ENCODE measurements around the gene PRM1. TPM values are rescaled to one million over a fixed set of nuclear protein-coding genes. Genes with fewer than 3 reads are reported as not detected.

PRM1 gene
- total and polyA plus RNA-seq, 2 of the 8 experiments (the other 6 are each of a cell fraction or from before 2014, with no cell fraction given) = 0.54 to 0.82 TPM

GRCh38 chr16:11252482-11252931, 28.6 kb downstream of the PRM1 start:
- H3K9ac ChIP-seq (replicated peaks in 1 of 4; ENCODE audit: extremely low read depth in 1 of 4, low read depth in 3 of 4, low read length in 3 of 4) = no peak overlapping the region
- no peak for FAIRE-seq
- no peak for DNase-seq (ENCODE audit: low read depth in 1 of 2, low spot score in 2 of 2)
- peaks cover 4% of the 10 kb centered on the region for H3K79me1 ChIP-seq (ENCODE audit: low read depth, low read length)
- H3K27ac ChIP-seq (ENCODE audit: low read depth, low read length) = no peak overlapping the region
- H2BK15ac ChIP-seq (ENCODE audit: low read length) = no peak overlapping the region
- no peak overlapping the region for H2BK120ac ChIP-seq (replicated peaks; ENCODE audit: low read depth, low read length)
- no peak overlapping the region for H3K56ac ChIP-seq (replicated peaks; ENCODE audit: insufficient read length, low read depth, low read length)
- ChIA-PET POLR2A (ENCODE audit: partially characterized antibody) (interaction anchor here (1.0 to 1.7 kb wide), 16 partner anchors 12 to 281 kb away, joined by 3 to 10 read pairs (median 4); no protein-coding TSS in a partner anchor), CTCF (ENCODE audit: partially characterized antibody) (interaction anchor here (0.6 to 1.9 kb wide), 9 partner anchors 52 to 289 kb away, joined by 3 to 7 read pairs (median 3); no protein-coding TSS in a partner anchor)
- peak overlapping the region; percentile 11 to 82; a peak in 2 of 4 replicates for H3K4me2 ChIP-seq (ENCODE audit: insufficient read depth in 1 of 2, low read depth in 2 of 2, low read length in 2 of 2)
- 89% methylated on average over 8 of the region's 8 CpGs; no CpG with 5 or more reads in 1 of the 2 experiments for WGBS, 2 experiments (ENCODE audit: extremely low coverage in 1 of 2, insufficient coverage in 1 of 2, insufficient read length in 1 of 2, insufficient replicate concordance in 2 of 2, low coverage in 1 of 2, low lambda C conversion rate in 2 of 2, missing lambda C conversion rate in 1 of 2)
- H2AFZ ChIP-seq (ENCODE audit: low read length) = no peak overlapping the region
- H2AK5ac ChIP-seq (ENCODE audit: low read depth, low read length) = no peak overlapping the region
- peaks cover 0 to 28% of the 10 kb centered on the region in 2 experiments; a peak in 2 of 4 replicates for H3K79me2 ChIP-seq (ENCODE audit: control insufficient read depth in 1 of 2, insufficient read depth in 2 of 2, low read length in 2 of 2)
- H3K14ac ChIP-seq (ENCODE audit: insufficient read length) = no peak overlapping the region
- H2BK20ac ChIP-seq (ENCODE audit: low read length) = no peak overlapping the region
- H3K27me3 ChIP-seq (replicated peaks in 1 of 4; ENCODE audit: control insufficient read depth in 3 of 4, extremely low read depth in 1 of 4, insufficient read depth in 3 of 4, low read length in 3 of 4) = no peaks in the 10 kb centered on the region; a peak in 1 of 7 replicates
- H4K91ac ChIP-seq (replicated peaks; ENCODE audit: insufficient read length, low read length) = no peak overlapping the region
- no peak for TF ChIP-seq RBBP5 (IDR thresholded peaks at IDR 0.05; ENCODE audit: borderline replicate concordance, low read depth, low read length)
- no peak for TF ChIP-seq CTBP2 (IDR thresholded peaks at IDR 0.05; ENCODE audit: borderline replicate concordance, insufficient read depth, insufficient read length, low read length)
- no peak for TF ChIP-seq POLR2AphosphoS5 (IDR thresholded peaks at IDR 0.05; ENCODE audit: low read depth, low read length)
- TF ChIP-seq TBP (IDR thresholded peaks at IDR 0.05; ENCODE audit: low read depth, low read length) = no peak
- no peak for TF ChIP-seq RXRA (IDR thresholded peaks at IDR 0.05; ENCODE audit: insufficient read depth, low read depth, low read length)
- peaks cover 11 to 22% of the 10 kb centered on the region in 2 experiments for H4K20me1 ChIP-seq (replicated peaks in 1 of 2; ENCODE audit: control insufficient read depth in 1 of 2, insufficient read depth in 2 of 2, low read length in 2 of 2)
- peaks cover 15% of the 10 kb centered on the region for H3K23me2 ChIP-seq (ENCODE audit: low read depth, low read length)
- H3K4ac ChIP-seq (replicated peaks; ENCODE audit: insufficient read length, low read depth, low read length) = no peak overlapping the region
- peaks cover 0 to 8% (median 5%) of the 10 kb centered on the region in 4 experiments; a peak in 5 of 8 replicates for H3K36me3 ChIP-seq (ENCODE audit: control insufficient read depth in 2 of 4, insufficient read depth in 4 of 4, low read length in 3 of 4)
- H4K5ac ChIP-seq (ENCODE audit: insufficient read length, low read depth, low read length) = no peak overlapping the region
- H4K8ac ChIP-seq (ENCODE audit: extremely low read depth, insufficient read depth, low read length) = no peak overlapping the region
- peaks cover 0 to 17% (median 7%) of the 10 kb centered on the region in 4 experiments; a peak in 5 of 7 replicates for H3K4me1 ChIP-seq (replicated peaks in 1 of 4; ENCODE audit: control insufficient read depth in 3 of 4, insufficient read depth in 4 of 4, low read length in 3 of 4)
- no peak overlapping the region for H3K23ac ChIP-seq (ENCODE audit: insufficient read length)
- H2BK12ac ChIP-seq (ENCODE audit: low read depth, low read length) = no peak overlapping the region
- H3K9me3 ChIP-seq (ENCODE audit: insufficient read depth in 2 of 2, low read depth in 1 of 2, low read length in 1 of 2) = no peaks in the 10 kb centered on the region
- H2BK5ac ChIP-seq (ENCODE audit: low read depth, low read length) = no peak overlapping the region
- H3K4me3 ChIP-seq (ENCODE audit: extremely low read depth in 1 of 4, insufficient read depth in 2 of 4, low read depth in 3 of 4, low read length in 4 of 4) = 0 out of 8 replicates have a peak overlapping the region, but pooled peaks of 1 of the 4 experiments have one; percentile 97
- no peak overlapping the region for H3K18ac ChIP-seq (ENCODE audit: extremely low read depth, low read length)

Measured in H1 (cell line).